Daoy (cell line): Measurements from ENCODE around the gene TLK1. TPM values are rescaled to one million over a fixed set of nuclear protein-coding genes. Genes with fewer than 3 reads are reported as not detected.
A peak's percentile ranks its signal among the peaks of the same experiment; 100 is the strongest.
"Not testable (repeated sequence)": the region's sequence is repeated elsewhere in the genome, so short reads cannot be mapped to it uniquely, and the experiment has no call there.

Source experiments
- DNase-seq: peaks from one replicate; pipeline ENCODE4 v3.0.0-alpha.2; 2015; ENCODE audit warnings: low read depth
- total RNA-seq: library from RNA; depleted of rRNA; stranded (reverse); fragments of >200 nt; shearing (Covaris generic); gene quantifications from 2 replicates; pipeline ENCODE4 v1.2.3, GENCODE V29; 2014

The TLK1 gene
- total RNA-seq, 1 experiment from 2014 or later: 11.7 TPM

GRCh38 chr2:171169839-171170238 is 9.1 kb upstream of the TLK1 start:
- no peak for DNase-seq

- DNase-seq: no peak
These were observed 8.6 kb upstream of the TLK1 start for GRCh38 chr2:171169333-171169732.

- DNase-seq: no peak
These were observed 6.8 kb upstream of the TLK1 start for GRCh38 chr2:171167352-171167997.

GRCh38 chr2:171166328-171166983 is 5.8 kb upstream of the TLK1 start:
- no peak for DNase-seq

- DNase-seq: no peak
These were observed 5.3 kb upstream of the TLK1 start for GRCh38 chr2:171165967-171166327.

GRCh38 chr2:171163261-171163660 is 2.6 kb upstream of the TLK1 start:
- no peak for DNase-seq

- not testable (repeated sequence) for DNase-seq
These were observed 2.0 kb upstream of the TLK1 start for GRCh38 chr2:171162522-171163197.

- DNase-seq: peak; percentile 79
These were observed 455 bp upstream of the TLK1 start for GRCh38 chr2:171160956-171161740.

- DNase-seq: peak; percentile 38
These were observed 1.1 kb downstream of the TLK1 start for GRCh38 chr2:171159372-171160118.

- DNase-seq: no peak
These were observed 1.8 kb downstream of the TLK1 start for GRCh38 chr2:171158790-171159371.

GRCh38 chr2:171158036-171158789 is 2.5 kb downstream of the TLK1 start:
- no peak for DNase-seq

GRCh38 chr2:171157109-171157500 is 3.6 kb downstream of the TLK1 start:
- no peak for DNase-seq

- DNase-seq: no peak
These were observed 6.3 kb downstream of the TLK1 start for GRCh38 chr2:171154348-171154747.

- no peak for DNase-seq
These were observed 9.9 kb downstream of the TLK1 start for GRCh38 chr2:171150694-171151285.

GRCh38 chr2:171149986-171150693 is 10.6 kb downstream of the TLK1 start:
- no peak for DNase-seq

GRCh38 chr2:171149171-171149938 is 11.3 kb downstream of the TLK1 start:
- no peak for DNase-seq

- DNase-seq: no peak
These were observed 13.6 kb downstream of the TLK1 start for GRCh38 chr2:171147081-171147480.

GRCh38 chr2:171146633-171147032 is 14.1 kb downstream of the TLK1 start:
- no peak for DNase-seq

- DNase-seq: no peak
These were observed 14.6 kb downstream of the TLK1 start for GRCh38 chr2:171146071-171146470.
